Ramos (cell line): Measurements from ENCODE around the gene MED17.
"Not testable (repeated sequence)": the region's sequence is repeated elsewhere in the genome, so short reads cannot be mapped to it uniquely, and the experiment has no call there.

Experiments used
- in situ Hi-C: fragments of 300-500 bp; cut with MboI; formaldehyde crosslinking; loops from one replicate; pipeline ENCODE4 v1.14.3; 2022; ENCODE audit warnings: low sequenced_read_pairs; ENCODE audit not compliant: unreplicated experiment

Gene MED17

GRCh38 chr11:93784145-93784934 lies at the start of gene MED17:
Gene MED17, plus strand, starts transcription at chr11:93784282. Its CDS starts 232 bp downstream, at chr11:93784514.
- in situ Hi-C loops = no loop called here

- in situ Hi-C loops = no loop called here
These were observed 49.5 kb upstream of the MED17 start for GRCh38 chr11:93734427-93735222.

GRCh38 chr11:93735627-93736026 lies 48.5 kb upstream of the MED17 start:
- in situ Hi-C loops = no loop called here

GRCh38 chr11:93736129-93736528 lies 48.0 kb upstream of the MED17 start:
- in situ Hi-C loops = no loop called here

- in situ Hi-C loops = no loop called here
These were observed 46.0 kb upstream of the MED17 start for GRCh38 chr11:93737904-93738612.

GRCh38 chr11:93738647-93739081 lies 45.4 kb upstream of the MED17 start:
- in situ Hi-C loops = no loop called here

GRCh38 chr11:93740031-93740729 lies 43.9 kb upstream of the MED17 start:
- in situ Hi-C loops = no loop called here

GRCh38 chr11:93740730-93741093 lies 43.4 kb upstream of the MED17 start:
- in situ Hi-C loops = no loop called here

- in situ Hi-C loops = no loop called here
These were observed 42.8 kb upstream of the MED17 start, which contains the start of the genes C11orf54 and TAF1D for GRCh38 chr11:93741094-93741881. Gene C11orf54, plus strand, starts transcription at chr11:93741672. Its CDS starts 5,722 bp downstream, at chr11:93747394. Gene TAF1D, minus strand, starts transcription at chr11:93741495. Its CDS starts 2,191 bp downstream, at chr11:93739304.

- in situ Hi-C loops = no loop called here
These were observed 42.2 kb upstream of the MED17 start for GRCh38 chr11:93741882-93742226.

- in situ Hi-C loops = no loop called here
These were observed 40.8 kb upstream of the MED17 start for GRCh38 chr11:93743291-93743690.

- in situ Hi-C loops = no loop called here
These were observed 39.4 kb upstream of the MED17 start for GRCh38 chr11:93744669-93745004.

GRCh38 chr11:93745005-93745755 lies 38.9 kb upstream of the MED17 start:
- in situ Hi-C loops = not testable (repeated sequence)

- in situ Hi-C loops = no loop called here
These were observed 38.0 kb upstream of the MED17 start for GRCh38 chr11:93746101-93746500.

- in situ Hi-C loops = no loop called here
These were observed 37.0 kb upstream of the MED17 start for GRCh38 chr11:93747122-93747521.

- in situ Hi-C loops = no loop called here
These were observed 33.1 kb upstream of the MED17 start for GRCh38 chr11:93751001-93751400.

GRCh38 chr11:93753241-93753640 lies 30.8 kb upstream of the MED17 start:
- in situ Hi-C loops = no loop called here

- in situ Hi-C loops = no loop called here
These were observed 27.3 kb upstream of the MED17 start for GRCh38 chr11:93756748-93757147.

GRCh38 chr11:93757301-93757700 lies 26.8 kb upstream of the MED17 start:
- in situ Hi-C loops = no loop called here
